Skin of body (tissue), 2 donors: Measurements from ENCODE around the gene TRAF6. TPM values are rescaled to one million over a fixed set of nuclear protein-coding genes. Genes with fewer than 3 reads are reported as not detected.

Source experiments
- DNase-seq: peaks from one replicate; lab custom pipeline; 2025; lab: John Stamatoyannopoulos, UW
- total RNA-seq: library from RNA; depleted of rRNA; stranded (reverse); fragments of >200 nt; gene quantifications from one replicate; pipeline ENCODE4 v1.2.3, GENCODE V29; 2014

The TRAF6 gene
- total RNA-seq, 1 donor from 2014 or later, result 10.0 TPM

DNA sequence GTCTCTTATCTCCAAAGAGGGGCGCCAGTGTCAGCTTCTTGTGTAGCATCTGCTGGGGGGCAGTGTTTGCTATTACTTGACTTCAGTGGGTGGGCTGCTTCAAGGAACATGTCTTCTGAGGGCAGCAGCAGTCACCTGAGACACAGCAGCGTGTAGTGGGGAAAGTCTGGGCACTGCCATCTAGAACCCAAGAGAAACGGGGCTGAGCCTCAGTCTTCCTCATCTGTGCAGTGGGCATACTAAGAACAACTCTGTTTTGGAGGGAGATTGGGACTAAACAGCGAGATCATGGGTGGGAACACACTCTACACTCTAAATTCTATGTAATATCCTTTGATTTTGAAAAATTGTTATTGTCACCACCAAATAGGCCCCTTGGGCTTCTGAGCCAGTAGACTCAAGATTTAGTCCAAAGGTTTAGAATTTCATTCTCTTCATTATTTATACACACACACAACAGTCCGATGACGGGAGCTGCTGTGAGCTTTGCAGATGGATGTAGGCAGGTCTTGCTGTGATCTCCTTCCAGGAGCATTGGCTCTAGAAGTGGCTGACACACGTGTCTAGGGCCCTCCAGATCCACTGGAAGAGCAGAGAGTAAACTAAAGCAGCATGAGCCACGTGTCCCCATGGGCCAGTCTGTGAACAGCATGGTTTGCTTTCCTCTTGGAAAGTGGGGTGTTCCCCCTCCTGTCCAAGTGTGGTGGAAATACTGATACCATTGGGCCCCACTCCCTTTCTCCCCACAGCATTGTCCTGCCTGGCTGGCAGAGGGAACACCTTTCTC lies 51.8 kb downstream of the TRAF6 start:
- DNase-seq, result no peak

DNA sequence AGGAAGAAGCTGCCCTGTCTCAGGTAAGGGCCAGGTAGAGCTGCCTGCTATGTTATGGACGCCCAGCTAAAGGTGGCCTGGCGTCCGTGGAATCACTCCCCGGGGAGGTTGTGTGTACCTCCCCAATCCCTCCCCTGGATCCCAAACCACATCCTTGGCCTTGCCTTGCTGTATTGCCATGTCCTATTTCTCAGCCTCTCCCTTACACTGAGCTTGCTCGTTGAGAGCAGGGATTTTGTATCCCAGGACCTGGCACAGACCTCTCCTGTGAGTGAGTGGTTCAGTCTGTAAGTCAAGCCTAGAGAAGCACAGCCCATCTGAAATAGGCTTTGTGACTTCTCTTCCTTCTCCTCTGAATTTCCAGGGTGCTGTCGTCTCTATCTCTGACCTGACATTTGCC lies 53.9 kb downstream of the TRAF6 start:
- no peak for DNase-seq

GRCh38 chr11:36455658-36456111 lies 54.4 kb downstream of the TRAF6 start:
- peak; percentile 71 for DNase-seq

- DNase-seq, result no peak
Measured at GRCh38 chr11:36454941-36455631, 55.0 kb downstream of the TRAF6 start.

- no peak for DNase-seq
Measured at GRCh38 chr11:36454551-36454940, 55.5 kb downstream of the TRAF6 start.

DNA sequence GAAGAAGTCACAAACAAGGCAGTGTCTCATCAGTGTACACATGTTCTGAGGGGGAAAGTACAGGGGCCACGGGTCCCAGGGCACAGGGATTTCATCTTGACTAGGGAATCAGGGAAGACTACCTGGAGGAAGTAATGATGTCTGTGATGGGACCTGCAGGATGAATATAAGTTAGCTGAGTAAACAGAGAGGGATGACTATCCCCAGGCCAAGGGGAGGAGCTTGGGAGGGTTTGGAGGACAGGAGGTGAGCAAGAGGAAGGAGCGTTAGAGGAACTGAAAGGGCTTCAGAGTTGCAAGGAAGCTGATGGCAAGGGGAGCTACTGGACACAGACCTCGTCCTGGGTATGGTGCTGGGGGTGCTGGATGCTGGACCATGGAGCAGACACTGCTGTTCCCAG lies 56.4 kb downstream of the TRAF6 start:
- DNase-seq, result no peak

GRCh38 chr11:36452961-36453360 lies 57.1 kb downstream of the TRAF6 start:
- no peak for DNase-seq

DNA sequence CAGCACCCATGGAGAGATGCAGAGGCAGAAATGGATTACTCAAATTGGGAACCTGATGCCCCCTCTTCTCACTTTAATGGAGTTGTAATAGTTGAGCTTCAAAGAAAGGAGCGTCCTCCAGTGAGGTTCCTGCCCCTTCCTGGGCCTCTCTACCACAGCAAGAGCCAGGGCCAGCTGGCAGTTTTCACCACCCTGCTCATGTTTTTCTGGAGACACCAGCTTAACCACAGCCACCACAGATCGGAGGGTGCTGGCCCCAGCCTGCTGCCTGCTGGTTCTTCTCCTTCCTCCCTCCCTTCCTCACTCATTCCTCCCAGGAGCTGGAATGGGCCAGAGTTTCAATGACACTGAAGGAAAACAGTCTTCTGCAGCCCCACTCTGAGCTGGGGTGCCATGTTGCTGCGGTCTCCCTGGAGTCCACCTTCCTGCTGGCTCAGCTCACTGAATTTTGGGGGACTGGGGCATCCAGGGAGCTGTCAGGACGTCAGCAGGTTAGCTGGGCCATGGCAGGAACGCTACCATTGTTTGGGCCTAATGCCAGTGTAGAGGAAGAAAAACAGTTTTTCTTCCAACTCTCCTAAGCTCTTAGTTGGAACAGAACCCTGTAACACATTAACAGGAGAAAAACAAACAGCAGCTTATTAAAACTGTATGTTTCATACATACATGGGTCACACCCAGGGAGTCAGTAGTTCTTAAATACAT lies 57.7 kb downstream of the TRAF6 start:
- DNase-seq, result no peak

DNA sequence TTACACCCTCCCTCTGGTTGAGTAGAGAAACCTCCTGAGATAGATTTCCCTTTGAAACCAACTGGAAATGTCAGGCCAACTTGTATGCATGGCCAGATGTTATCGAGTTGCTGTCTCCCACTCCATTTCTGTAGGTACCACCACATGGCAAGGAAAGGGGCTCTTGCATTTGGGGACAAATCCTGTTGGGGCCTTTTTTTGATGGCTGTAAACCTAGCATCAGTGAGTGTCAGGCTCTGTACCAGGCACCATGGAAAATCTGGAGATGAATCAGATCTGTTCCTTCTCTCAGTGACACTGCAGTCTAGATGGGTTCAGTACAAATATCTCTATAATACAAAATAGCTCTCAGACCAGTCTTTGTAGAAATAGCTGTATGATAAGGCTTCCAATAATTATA lies 58.4 kb downstream of the TRAF6 start:
- DNase-seq, result no peak

DNA sequence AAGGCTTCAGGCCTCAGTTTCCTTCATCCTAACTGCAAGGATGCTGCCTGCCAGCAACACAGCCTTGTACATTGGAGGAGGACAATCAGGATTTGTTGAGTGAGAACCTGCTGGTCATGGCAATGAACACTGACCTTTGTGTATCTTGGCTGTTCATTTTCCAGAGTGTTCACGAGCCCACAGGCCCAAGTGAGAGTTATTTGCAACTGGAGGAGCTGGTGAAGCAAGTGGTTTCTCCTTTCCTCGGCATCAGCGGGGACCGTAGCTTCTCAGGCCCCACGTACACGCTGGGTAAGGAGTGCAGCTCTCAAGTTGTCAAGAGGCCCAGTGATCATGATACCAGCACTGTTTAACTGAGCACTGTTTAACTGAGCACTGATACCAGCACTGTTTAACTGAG lies 59.0 kb downstream of the TRAF6 start:
- DNase-seq, result no peak

DNA sequence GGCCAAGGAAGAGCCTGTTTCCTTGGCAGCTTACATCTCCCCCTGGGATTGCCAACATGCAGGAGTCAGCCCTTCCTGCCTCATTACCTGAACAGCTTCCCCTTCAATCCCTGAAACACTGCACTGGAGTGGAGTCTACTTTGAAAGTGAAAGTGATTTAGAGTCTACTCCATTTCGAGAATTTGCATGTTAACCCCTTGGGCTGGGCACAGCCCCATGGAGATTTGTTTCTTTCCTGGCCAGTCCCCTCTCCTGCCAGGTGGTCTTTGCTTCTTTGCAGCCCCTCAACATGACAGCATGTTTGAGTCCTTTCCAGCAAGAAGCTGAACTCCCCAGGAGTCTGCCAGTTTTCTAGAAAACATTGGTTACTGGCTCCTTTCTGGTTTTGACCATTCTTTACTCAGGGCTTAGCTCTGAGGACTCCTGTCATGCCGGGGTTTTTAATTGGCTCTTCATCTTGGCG lies 59.9 kb downstream of the TRAF6 start:
- no peak for DNase-seq

DNA sequence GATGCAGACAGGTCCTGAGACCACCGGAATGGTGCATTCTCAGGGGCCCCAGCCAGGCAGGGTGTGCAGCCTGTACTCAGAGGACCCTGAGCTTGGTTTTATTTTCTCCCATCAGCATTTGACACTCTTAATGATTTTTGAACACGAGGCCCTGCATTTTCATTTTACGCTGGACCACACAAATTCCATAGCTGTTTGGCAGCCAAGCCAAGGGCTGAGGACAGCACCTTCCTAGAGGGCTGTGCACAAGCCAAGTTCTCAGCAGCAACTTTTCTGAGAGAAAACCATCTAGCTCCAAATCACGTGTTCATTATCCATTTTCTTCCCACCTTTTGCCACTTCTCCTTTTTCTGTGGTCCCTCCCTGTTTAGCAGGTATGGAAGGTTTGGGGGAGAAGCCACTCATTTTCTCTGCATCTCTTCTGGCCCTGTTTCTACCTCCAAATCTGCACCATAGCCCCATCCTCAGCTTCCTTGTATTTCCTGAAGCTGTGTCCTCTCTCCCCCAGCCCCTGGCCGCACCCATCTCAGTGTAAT lies 60.4 kb downstream of the TRAF6 start:
- DNase-seq, result no peak

GRCh38 chr11:36447947-36448346 lies 62.1 kb downstream of the TRAF6 start:
- DNase-seq, result no peak

DNA sequence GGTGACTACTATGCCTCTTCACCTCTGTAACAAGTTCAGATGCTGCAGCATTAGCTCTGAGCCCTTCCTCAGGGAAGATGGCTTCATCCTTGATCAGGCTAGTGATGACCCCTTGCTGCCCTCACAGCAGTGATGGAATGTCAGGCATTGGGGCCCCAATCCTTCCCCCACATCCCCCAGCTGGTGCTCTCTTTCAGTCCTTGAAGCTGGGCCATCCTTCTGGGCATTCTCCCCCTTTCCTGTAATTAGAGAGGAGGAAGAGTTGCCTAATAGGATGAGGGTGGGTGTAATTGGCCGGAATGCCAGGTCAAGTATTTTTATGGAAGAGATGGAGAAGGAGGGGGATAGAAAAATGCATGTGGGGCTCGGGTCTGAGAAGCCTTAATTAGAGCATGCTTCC lies 62.6 kb downstream of the TRAF6 start:
- no peak for DNase-seq

GRCh38 chr11:36446135-36446534 lies 63.9 kb downstream of the TRAF6 start:
- DNase-seq, result no peak

DNA sequence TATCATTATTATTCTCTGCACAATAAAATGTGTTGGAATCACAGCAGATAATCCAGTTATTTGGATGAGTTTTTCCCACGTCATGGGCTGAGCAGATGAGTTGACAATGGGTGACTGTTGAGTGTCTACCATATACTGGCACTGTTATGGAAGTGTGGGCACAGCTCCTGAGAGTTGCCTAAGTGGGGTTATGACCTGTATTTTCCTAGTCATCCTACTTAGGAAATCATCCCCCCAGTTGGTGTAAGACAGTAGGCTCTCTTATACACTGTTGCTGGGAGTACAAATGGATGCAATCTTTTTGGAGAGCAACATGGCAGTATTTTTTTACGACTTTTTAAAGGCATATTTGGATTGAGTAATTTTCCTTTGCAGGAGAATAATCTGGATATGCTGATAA lies 66.4 kb downstream of the TRAF6 start:
- DNase-seq, result no peak

GRCh38 chr11:36441610-36442208 lies 68.4 kb downstream of the TRAF6 start:
- DNase-seq, result no peak

GRCh38 chr11:36438126-36438525 lies 71.9 kb downstream of the TRAF6 start:
- DNase-seq, result no peak

- DNase-seq, result no peak
Measured at GRCh38 chr11:36437413-36437812, 72.7 kb downstream of the TRAF6 start.
